Coronary artery (tissue), 2 donors: Measurements from ENCODE around the gene GNAT2.

Experiments
- DNase-seq: peaks from one replicate; pipeline ENCODE4 v3.0.0-alpha.2; 2017; ENCODE audit warnings: low spot score
- H3K27ac ChIP-seq, 2 donors: fragments of 200-600 bp; sonication (generic); one replicate each; pipeline ENCODE4 v1.5.1; 2016 to 2019
- H3K4me3 ChIP-seq: fragments of 200-600 bp; sonication (generic); 2 replicates; pipeline ENCODE4 v1.5.1; 2016; ENCODE audit warnings: mild to moderate bottlenecking, moderate library complexity
- CTCF ChIP-seq: fragments of 200-600 bp; sonication (generic); IDR thresholded peaks from one replicate; pipeline ENCODE4 v1.5.1; 2019; ENCODE audit warnings: antibody characterized with exemption

The GNAT2 gene

GRCh38 chr1:109641078-109641740, 21.8 kb upstream of the GNAT2 start:
- no peak overlapping the region for H3K4me3 ChIP-seq

GRCh38 chr1:109640285-109640865, 21.0 kb upstream of the GNAT2 start:
- TF ChIP-seq CTCF, result peak; percentile 90
- Histone ChIP-seq H3K4me3 (no peak overlapping the region), H3K27ac (no peak overlapping the region)
- DNase-seq, result peak; percentile 81

More at GRCh38 chr1:109641078-109641740, 21.8 kb upstream of the GNAT2 start:
- TF ChIP-seq CTCF, result no peak
- no peak for DNase-seq
- H3K27ac ChIP-seq, result no peak overlapping the region

- no peak for DNase-seq
- TF ChIP-seq CTCF, result no peak
- H3K4me3 ChIP-seq, result no peak overlapping the region
- no peak overlapping the region for H3K27ac ChIP-seq
Observed at GRCh38 chr1:109639841-109640184, 20.4 kb upstream of the GNAT2 start.

GRCh38 chr1:109639063-109639840, 19.8 kb upstream of the GNAT2 start:
- H3K27ac ChIP-seq, result no peak overlapping the region
- peak; percentile 67 for DNase-seq
- no peak overlapping the region for H3K4me3 ChIP-seq
- TF ChIP-seq CTCF, result no peak

- Histone ChIP-seq H3K27ac (no peak overlapping the region), H3K4me3 (no peak overlapping the region)
- DNase-seq, result no peak
- TF ChIP-seq CTCF, result no peak
Observed at GRCh38 chr1:109637446-109637845, 18.0 kb upstream of the GNAT2 start.

GRCh38 chr1:109636201-109636952, 17.0 kb upstream of the GNAT2 start:
- H3K4me3 ChIP-seq, result no peak overlapping the region
- no peak for DNase-seq
- no peak for TF ChIP-seq CTCF
- H3K27ac ChIP-seq, result no peak overlapping the region
